Hair follicle dermal papilla cell (primary cell): ENCODE results near the gene FDPS. TPM values are rescaled to one million over a fixed set of nuclear protein-coding genes. Genes with fewer than 3 reads are reported as not detected.

Experiments
- small RNA-seq: library from RNA; depleted of rRNA; stranded (forward); fragments of <200 nt; gene quantifications from one replicate; pipeline ENCODE3, GENCODE V24; 2012
- total RNA-seq: library from RNA; depleted of rRNA; stranded (reverse); fragments of >200 nt; gene quantifications from 2 replicates; pipeline ENCODE4 v1.2.3, GENCODE V29; 2012

The FDPS gene
- total RNA-seq: 242 and 362 TPM in 2 replicates

DNA sequence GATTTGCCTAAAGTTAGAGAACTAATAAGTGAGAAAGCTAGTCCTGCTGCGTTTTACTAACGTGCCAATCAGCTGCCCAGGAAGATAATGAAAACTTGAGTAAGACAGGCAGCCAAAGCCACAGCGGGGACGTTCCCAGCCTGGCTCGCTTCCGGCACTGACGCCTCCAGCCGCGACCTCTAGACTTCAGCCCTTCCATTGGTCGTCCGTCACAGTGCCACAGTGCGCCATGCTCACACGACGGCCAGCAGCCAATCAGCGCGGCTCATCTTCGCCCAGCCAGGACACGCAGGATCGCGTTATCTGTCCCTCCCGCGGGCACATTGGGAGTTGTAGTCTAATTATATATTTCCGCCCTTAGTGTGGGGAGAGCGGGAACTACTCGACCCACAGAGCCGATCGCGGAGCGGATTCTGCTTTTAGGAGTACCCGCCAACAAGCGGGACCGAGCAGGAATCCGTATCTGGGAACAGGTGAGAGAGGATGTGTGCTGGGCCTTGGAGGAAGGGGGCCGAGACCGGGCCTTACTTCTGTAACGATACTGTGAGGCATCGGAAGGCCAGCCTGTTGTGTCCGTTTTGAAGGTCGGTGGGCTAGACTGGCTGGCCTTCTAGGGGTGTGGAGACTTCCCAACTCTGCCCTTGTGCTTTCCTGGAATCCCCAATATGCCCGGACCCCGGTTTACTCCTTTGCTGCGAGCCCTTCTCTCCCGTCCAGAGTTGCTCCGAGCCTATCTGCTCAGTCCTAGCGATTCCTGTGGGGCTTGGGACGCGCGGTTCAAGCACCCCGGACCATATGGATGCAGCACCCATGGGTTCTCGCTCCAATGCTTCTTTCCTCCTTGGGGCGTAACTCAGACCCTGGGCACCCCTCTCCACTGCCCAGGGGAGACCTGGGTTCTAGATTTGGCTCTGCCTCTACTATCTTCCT, at the start of gene FDPS:
Gene FDPS, plus strand, starts transcription at position 374 of the 930 bp plus-strand sequence. CDS start 924 bp downstream, outside the sequence.

DNA sequence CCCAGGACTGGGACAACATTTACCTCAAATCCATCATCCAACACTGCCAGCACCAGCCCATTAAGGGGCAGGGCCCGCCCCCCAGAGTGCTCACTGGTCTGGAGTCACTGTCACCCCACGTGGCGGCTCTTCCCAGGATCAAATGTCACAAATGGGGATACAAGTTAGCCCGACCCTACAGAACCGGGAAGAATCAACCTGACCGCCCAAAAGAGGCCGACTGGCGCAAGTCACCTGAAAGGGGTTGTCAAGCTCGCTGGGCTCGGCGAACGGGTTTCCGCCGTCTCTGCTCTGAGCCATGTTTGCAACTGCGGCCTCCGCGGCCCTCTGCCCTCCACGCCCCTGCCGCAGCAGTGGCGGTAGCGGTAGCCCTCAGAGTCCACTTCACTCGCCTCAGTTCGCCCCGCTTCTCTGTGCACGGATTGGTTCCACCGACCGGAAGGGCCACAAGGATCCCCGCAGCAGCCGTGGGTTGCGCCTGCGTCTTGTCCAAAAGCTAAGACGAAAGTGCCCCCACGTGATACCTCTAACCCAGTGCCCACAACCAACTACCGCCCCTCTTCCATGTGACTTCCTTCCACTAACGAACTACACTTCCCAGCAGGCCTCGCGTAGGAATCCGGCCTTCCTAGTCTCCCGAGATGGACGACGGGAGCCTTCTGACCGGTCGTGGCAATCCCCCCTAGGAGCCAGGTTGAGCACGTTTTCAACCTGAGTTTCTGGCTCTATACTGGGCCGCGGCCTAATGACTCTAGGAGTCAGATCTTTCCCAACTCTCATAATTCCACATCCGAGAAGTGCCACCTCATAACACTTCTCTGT, 46.6 kb upstream of the FDPS start, which contains the start of gene SCAMP3:
Gene SCAMP3, minus strand, starts transcription at position 509 of the 822 bp plus-strand sequence. Its CDS starts 209 bp downstream, at position 300.

GRCh38 chr1:155273343-155274245, 35.1 kb upstream of the FDPS start, which contains the start of gene CLK2:
Gene CLK2, minus strand, starts transcription at chr1:155273504. Its CDS starts 2,527 bp downstream, at chr1:155270977.

GRCh38 chr1:155277070-155277901, 31.4 kb upstream of the FDPS start, which contains the start of gene HCN3:
Gene HCN3, plus strand, starts transcription at chr1:155277463. Its CDS starts 128 bp downstream, at chr1:155277591.

GRCh38 chr1:155301342-155301841, 7.3 kb upstream of the FDPS start, which contains the start of gene PKLR:
Gene PKLR, minus strand, starts transcription at chr1:155301438. Its CDS starts 43 bp downstream, at chr1:155301395.

GRCh38 chr1:155320661-155321617, 12.3 kb downstream of the FDPS start, which contains the start of gene RUSC1:
Gene RUSC1, plus strand, starts transcription at chr1:155320894. Its CDS starts 880 bp downstream, at chr1:155321774.

Small RNA genes within 50 kb of the gene (small RNA-seq; reads per million reads assigned to genes)
- gene RNU6-106P: not detected

Other genes with a start within 250 kb of the FDPS start
- gene EFNA4, start 245.1 kb upstream of the FDPS start, total RNA-seq: 2.7 and 3.6 TPM in 2 replicates
- gene EFNA3, start 230.0 kb upstream of the FDPS start, total RNA-seq: 0.81 and 0.97 TPM in 2 replicates
- gene EFNA1, start 181.0 kb upstream of the FDPS start, total RNA-seq: not detected in 2 replicates
- gene SLC50A1, start 173.0 kb upstream of the FDPS start, total RNA-seq: 39.9 and 43.6 TPM in 2 replicates
- 13.4 and 15.4 TPM in 2 replicates for gene DPM3, start 168.3 kb upstream of the FDPS start, total RNA-seq
- 44.4 and 49.5 TPM in 2 replicates for gene KRTCAP2, start 135.6 kb upstream of the FDPS start, total RNA-seq
- 7.4 and 7.8 TPM in 2 replicates for gene TRIM46, start 135.0 kb upstream of the FDPS start, total RNA-seq
- gene THBS3, start 101.0 kb upstream of the FDPS start, total RNA-seq: 39.7 and 41.2 TPM in 2 replicates
- gene MTX1, start 100.2 kb upstream of the FDPS start, total RNA-seq: 28.6 and 39.1 TPM in 2 replicates
- 5.4 and 7.0 TPM in 2 replicates for gene ENTREP3, start 53.4 kb upstream of the FDPS start, total RNA-seq
- 34.4 and 45.8 TPM in 2 replicates for gene SCAMP3, start 46.5 kb upstream of the FDPS start, total RNA-seq
- 24.2 and 29.7 TPM in 2 replicates for gene CLK2, start 35.4 kb upstream of the FDPS start, total RNA-seq
- gene HCN3, start 31.4 kb upstream of the FDPS start, total RNA-seq: 0.97 and 2.1 TPM in 2 replicates
- gene PKLR, start 7.4 kb upstream of the FDPS start, total RNA-seq: under 0.01 TPM in 1 of 2 replicates, not detected in the other
- gene RUSC1, start 12.0 kb downstream of the FDPS start, total RNA-seq: 18.5 and 20.3 TPM in 2 replicates